Loucy (cell line): ENCODE measurements around the gene PARVG.

Experiments
- H2AFZ ChIP-seq: fragments of 200-600 bp; sonication (generic); 2 replicates; pipeline ENCODE4 v1.6.0; 2016; ENCODE audit warnings: antibody characterized with exemption, mild to moderate bottlenecking, low read length, moderate library complexity
- H3F3A ChIP-seq: fragments of 200-600 bp; 2 replicates; pipeline ENCODE4 v1.6.0; 2016; ENCODE audit warnings: antibody characterized with exemption, low read depth, mild to moderate bottlenecking
- H3K27me3 ChIP-seq: fragments of 200-600 bp; sonication (generic); 2 replicates; pipeline ENCODE4 v1.6.1; 2014; ENCODE audit warnings: low read length, mild to moderate bottlenecking; ENCODE audit not compliant: insufficient read depth, poor library complexity, severe bottlenecking
- H3K36me3 ChIP-seq: fragments of 200-600 bp; sonication (generic); 2 replicates; pipeline ENCODE4 v1.6.1; 2016; ENCODE audit warnings: low read length; ENCODE audit not compliant: insufficient read depth
- H3K4me1 ChIP-seq: fragments of 200-600 bp; sonication (generic); 2 replicates; pipeline ENCODE4 v1.5.1; 2014; ENCODE audit warnings: low read length, mild to moderate bottlenecking; ENCODE audit not compliant: insufficient read depth, poor library complexity, severe bottlenecking
- H3K4me2 ChIP-seq: fragments of 200-600 bp; sonication (generic); 2 replicates; pipeline ENCODE4 v1.6.0; 2014; ENCODE audit warnings: antibody characterized with exemption, low read length, low read depth, mild to moderate bottlenecking; ENCODE audit not compliant: poor library complexity, severe bottlenecking
- H3K4me3 ChIP-seq: fragments of 200-600 bp; sonication (generic); 2 replicates; pipeline ENCODE4 v1.5.1; 2014; ENCODE audit warnings: low read length, mild to moderate bottlenecking, mixed read lengths; ENCODE audit not compliant: poor library complexity, severe bottlenecking
- H3K79me2 ChIP-seq: fragments of 200-600 bp; sonication (generic); 2 replicates; pipeline ENCODE4 v1.6.1; 2014; ENCODE audit warnings: low read length; ENCODE audit not compliant: insufficient read depth
- H3K9ac ChIP-seq: fragments of 200-600 bp; sonication (generic); 2 replicates; pipeline ENCODE4 v1.6.0; 2014; ENCODE audit warnings: mild to moderate bottlenecking, low read depth, low read length, moderate library complexity; ENCODE audit not compliant: poor library complexity, severe bottlenecking
- H3K9me2 ChIP-seq: fragments of 200-600 bp; sonication (generic); replicated peaks from 2 replicates; pipeline ENCODE4 v1.6.1; 2016; ENCODE audit warnings: low read depth, low read length, mixed read lengths
- H3K9me3 ChIP-seq: fragments of 200-600 bp; sonication (generic); 2 replicates; pipeline ENCODE4 v1.6.1; 2014; ENCODE audit warnings: mild to moderate bottlenecking, antibody characterized with exemption, low read length, low read depth; ENCODE audit not compliant: insufficient read depth
- H4K20me1 ChIP-seq: fragments of 200-600 bp; sonication (generic); 2 replicates; pipeline ENCODE4 v1.6.0; 2014; ENCODE audit warnings: antibody characterized with exemption, low read length, mild to moderate bottlenecking; ENCODE audit not compliant: insufficient read depth, poor library complexity, severe bottlenecking
- EZH2phosphoT487 ChIP-seq: fragments of 200-600 bp; IDR thresholded peaks from 2 replicates; pipeline ENCODE4 v1.6.1; 2018; ENCODE audit warnings: antibody characterized with exemption, mild to moderate bottlenecking, moderate library complexity, borderline replicate concordance
- TF ChIP-seq, protein P1 (sequence below): fragments of 200-600 bp; sonication (generic); conservative IDR thresholded peaks from 2 replicates; pipeline ENCODE4 v1.5.1; 2014; ENCODE audit warnings: mild to moderate bottlenecking, antibody characterized with exemption, low read length

Gene PARVG

DNA sequence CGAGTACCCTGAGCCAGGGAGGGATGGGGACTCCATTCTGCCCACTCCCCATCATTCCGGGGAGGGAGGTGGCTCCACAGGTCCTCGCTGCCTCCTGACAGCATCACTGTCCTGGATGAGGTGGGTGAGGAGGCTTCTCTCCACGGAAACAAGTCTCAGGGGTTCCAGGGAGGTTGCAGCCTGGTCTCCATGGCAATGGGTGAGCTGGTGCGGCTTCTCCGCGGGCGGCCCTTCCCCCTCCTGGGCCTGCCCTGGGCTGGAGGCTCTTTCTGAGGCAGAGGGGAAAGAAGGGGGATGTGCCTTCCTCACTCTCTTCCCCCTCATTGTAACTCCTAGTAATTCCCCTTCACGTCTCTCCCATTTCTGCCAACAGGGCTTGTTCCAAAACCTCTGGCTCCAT is 37.1 kb upstream of the PARVG start:
- Histone ChIP-seq H3K4me1 (no peaks in the 10 kb centered on the region), H3K79me2 (no peaks in the 10 kb centered on the region), H2AFZ (no peak overlapping the region), H3K9me3 (no peaks in the 10 kb centered on the region), H3K27me3 (no peaks in the 10 kb centered on the region), H3K4me3 (no peak overlapping the region), H3K4me2 (no peak overlapping the region), H3K9me2 (no peaks in the 10 kb centered on the region), H3F3A (no peaks in the 10 kb centered on the region), H4K20me1 (no peaks in the 10 kb centered on the region), H3K9ac (no peak overlapping the region), H3K36me3 (no peaks in the 10 kb centered on the region)
- TF ChIP-seq EZH2phosphoT487 = no peak
- TF ChIP-seq, protein P1, sequence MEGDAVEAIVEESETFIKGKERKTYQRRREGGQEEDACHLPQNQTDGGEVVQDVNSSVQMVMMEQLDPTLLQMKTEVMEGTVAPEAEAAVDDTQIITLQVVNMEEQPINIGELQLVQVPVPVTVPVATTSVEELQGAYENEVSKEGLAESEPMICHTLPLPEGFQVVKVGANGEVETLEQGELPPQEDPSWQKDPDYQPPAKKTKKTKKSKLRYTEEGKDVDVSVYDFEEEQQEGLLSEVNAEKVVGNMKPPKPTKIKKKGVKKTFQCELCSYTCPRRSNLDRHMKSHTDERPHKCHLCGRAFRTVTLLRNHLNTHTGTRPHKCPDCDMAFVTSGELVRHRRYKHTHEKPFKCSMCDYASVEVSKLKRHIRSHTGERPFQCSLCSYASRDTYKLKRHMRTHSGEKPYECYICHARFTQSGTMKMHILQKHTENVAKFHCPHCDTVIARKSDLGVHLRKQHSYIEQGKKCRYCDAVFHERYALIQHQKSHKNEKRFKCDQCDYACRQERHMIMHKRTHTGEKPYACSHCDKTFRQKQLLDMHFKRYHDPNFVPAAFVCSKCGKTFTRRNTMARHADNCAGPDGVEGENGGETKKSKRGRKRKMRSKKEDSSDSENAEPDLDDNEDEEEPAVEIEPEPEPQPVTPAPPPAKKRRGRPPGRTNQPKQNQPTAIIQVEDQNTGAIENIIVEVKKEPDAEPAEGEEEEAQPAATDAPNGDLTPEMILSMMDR = no peak

DNA sequence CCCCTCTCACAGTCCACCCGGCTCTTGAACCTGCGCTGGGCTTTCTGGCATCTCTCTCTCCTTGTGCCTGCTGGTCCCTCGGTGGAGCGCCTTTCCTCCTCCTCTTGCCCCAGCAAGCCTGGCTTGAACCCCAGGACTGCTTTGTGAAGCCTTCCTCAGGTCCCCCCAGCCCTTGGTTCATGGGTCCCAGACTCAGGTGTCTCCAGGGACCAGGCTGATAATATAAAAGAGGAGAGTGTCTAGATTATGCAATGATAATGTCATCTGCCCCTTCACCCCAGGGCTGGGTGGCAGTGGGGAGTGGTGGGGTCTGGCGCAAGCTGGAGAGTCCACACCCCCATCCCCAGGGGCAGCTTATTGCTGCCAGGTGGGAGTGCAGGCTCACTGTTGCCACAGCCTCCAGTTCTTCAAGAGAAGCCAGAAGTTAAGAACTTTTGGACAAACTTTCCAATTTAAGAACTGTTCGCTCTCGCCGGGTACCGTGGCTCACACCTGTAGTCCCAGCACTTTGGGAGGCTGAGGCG is 36.6 kb upstream of the PARVG start:
- Histone ChIP-seq H3F3A (no peaks in the 10 kb centered on the region), H3K9me3 (no peaks in the 10 kb centered on the region), H3K9ac (no peak overlapping the region), H3K79me2 (no peaks in the 10 kb centered on the region), H2AFZ (no peak overlapping the region), H3K4me1 (no peaks in the 10 kb centered on the region), H3K4me3 (no peak overlapping the region), H3K9me2 (no peaks in the 10 kb centered on the region), H3K27me3 (no peaks in the 10 kb centered on the region), H3K36me3 (no peaks in the 10 kb centered on the region), H3K4me2 (no peak overlapping the region), H4K20me1 (no peaks in the 10 kb centered on the region)
- no peak for TF ChIP-seq EZH2phosphoT487
- TF ChIP-seq, protein P1 = no peak

DNA sequence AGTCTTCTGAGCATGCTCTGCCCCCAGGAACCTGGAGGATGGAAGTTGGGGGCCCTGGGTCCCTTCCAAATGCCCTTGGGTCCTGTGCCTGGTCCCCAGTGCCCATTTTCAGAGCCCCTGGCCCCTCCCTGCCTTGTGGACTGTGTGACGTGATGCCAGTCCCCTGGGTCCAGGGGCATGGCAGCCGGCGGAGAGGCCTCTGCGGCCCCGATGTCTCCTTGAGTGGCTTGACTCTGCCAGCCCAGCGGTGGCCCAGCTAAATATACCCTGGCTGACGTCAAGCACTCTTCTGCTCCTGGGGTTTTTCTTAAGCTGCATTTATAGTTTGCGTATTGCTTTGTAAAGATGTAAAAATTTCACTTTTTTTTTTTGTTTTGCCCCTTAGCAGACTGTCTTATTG is 35.2 kb upstream of the PARVG start:
- H3K27me3 ChIP-seq = no peaks in the 10 kb centered on the region
- H3K9ac ChIP-seq = no peak overlapping the region
- H3K4me2 ChIP-seq = no peak overlapping the region

More for the DNA sequence above, 35.2 kb upstream of the PARVG start:
- no peak for TF ChIP-seq EZH2phosphoT487
- TF ChIP-seq, protein P1 = no peak
- Histone ChIP-seq H3K79me2 (no peaks in the 10 kb centered on the region), H4K20me1 (no peaks in the 10 kb centered on the region), H3K9me2 (no peaks in the 10 kb centered on the region), H2AFZ (no peak overlapping the region), H3K36me3 (no peaks in the 10 kb centered on the region), H3K4me1 (no peaks in the 10 kb centered on the region), H3K9me3 (no peaks in the 10 kb centered on the region), H3K4me3 (no peak overlapping the region), H3F3A (no peaks in the 10 kb centered on the region)
